CD4-positive, alpha-beta T cell treated with Interleukin-21 for 1 hour (primary cell): ENCODE data around the gene GRHL1.

Experiments used
- DNase-seq: peaks from one replicate; pipeline ENCODE4 v3.0.0-alpha.2; 2020

Gene GRHL1

DNA sequence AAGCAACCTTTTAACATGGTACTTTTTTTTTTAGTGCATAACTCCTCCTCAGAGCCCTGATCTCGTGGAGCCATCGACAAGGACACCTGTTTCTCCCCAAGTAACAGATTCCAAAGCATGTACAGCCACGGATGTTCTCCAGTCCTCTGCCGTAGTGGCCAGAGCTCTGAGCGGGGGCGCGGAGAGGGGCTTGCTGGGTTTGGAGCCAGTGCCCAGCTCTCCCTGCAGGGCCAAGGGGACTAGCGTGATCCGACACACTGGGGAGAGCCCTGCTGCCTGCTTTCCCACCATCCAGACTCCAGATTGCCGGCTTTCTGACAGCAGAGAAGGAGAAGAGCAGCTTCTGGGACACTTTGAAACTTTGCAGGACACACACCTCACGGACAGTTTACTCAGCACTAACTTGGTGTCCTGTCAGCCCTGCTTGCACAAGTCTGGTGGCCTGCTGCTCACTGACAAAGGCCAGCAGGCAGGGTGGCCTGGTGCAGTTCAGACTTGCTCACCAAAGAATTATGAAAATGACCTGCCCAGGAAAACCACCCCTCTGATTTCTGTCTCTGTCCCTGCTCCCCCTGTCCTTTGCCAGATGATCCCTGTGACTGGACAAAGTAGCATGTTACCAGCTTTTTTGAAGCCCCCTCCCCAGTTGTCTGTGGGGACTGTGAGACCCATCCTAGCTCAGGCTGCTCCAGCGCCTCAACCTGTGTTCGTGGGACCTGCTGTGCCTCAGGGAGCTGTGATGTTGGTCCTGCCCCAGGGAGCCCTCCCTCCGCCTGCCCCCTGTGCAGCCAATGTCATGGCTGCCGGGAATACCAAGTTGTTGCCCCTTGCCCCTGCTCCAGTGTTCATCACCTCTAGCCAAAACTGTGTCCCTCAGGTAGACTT lies 96.4 kb downstream of the GRHL1 start:
- DNase-seq, result no peak

DNA sequence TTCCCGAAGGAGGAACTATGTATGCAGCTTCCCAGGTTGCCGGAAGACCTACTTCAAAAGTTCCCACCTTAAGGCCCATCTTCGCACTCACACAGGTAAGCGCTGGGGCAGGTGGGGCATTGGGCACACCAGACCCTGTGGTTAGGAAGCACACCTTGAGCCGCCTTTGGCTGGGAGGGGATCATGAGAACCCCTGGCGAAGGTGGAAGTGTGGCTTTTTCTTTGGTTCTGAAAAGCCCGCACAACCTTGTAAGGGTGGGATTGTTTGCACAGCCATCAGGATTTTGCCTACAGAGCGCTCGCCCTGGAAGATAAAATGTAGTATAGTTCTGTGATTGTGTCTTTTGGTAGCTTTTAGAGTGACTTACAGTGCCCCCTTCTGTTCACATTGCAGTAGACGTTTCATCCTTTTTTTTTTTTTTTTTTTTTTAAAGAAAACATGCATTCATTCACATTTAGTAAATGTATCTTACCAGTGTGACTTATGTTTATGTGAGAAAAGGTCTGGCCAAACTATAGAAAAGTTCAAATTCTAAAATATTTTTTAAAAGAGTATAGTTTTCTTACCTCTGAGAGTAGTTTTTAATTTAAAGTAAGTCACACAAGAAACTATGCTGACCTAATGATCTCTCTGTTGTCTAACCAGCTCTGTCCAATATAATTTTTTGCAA lies 97.1 kb downstream of the GRHL1 start:
- peak; percentile 70 for DNase-seq
